RPMI7951 (cell line): ENCODE measurements around the gene STPG2. TPM values are rescaled to one million over a fixed set of nuclear protein-coding genes. Genes with fewer than 3 reads are reported as not detected.
"Not testable (repeated sequence)": the region's sequence is repeated elsewhere in the genome, so short reads cannot be mapped to it uniquely, and the experiment has no call there.

Source experiments
- DNase-seq: peaks from one replicate; pipeline ENCODE4 v3.0.0-alpha.2; 2012; ENCODE audit warnings: low read depth
- total RNA-seq: library from RNA; depleted of rRNA; stranded (reverse); fragments of >200 nt; shearing (Covaris generic); gene quantifications from 2 replicates; pipeline ENCODE4 v1.2.3, GENCODE V29; 2014

STPG2 gene
- total RNA-seq, 1 experiment from 2014 or later: not detected

DNA sequence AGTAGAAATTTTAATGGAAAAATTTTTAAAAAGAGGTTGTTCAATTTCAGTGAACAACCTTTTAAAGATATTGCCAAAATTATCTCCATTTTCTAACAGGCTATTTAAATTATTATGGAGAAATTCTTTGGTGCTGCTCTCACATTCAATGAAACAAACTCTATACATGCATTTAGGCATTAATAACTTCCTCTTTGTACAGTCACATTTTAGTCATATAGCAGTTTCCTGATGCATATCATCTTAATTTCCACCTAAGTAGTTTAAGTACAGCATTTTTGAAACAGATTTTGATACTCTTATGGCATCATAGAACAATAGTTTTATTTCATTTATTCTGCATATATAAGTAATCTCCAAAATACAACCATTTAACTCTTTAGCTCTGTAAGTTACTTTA, 500.1 kb downstream of the STPG2 start:
- no peak for DNase-seq

DNA sequence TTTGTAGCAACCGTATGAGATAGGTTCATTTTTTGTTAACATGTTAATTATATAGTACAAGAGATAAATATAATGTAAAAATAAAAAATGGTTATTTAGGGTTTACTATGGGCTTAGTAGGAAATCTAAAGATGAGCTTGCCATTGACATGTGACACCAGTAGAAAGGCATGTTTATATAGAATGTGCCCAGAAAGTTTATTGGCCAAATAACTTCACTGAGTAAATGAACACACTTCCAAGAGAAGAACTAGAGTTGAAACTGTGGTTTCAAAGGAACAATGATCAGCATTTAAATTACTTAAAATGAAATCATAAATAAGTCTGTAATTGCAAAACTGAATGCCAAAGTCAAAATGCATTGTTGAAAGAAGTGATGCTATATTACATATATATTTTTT, 503.3 kb downstream of the STPG2 start:
- DNase-seq: no peak

- DNase-seq: not testable (repeated sequence)
Observed at GRCh38 chr4:97633831-97634230, 509.4 kb downstream of the STPG2 start.

- no peak for DNase-seq
Observed at GRCh38 chr4:97627750-97628149, 515.5 kb downstream of the STPG2 start.

DNA sequence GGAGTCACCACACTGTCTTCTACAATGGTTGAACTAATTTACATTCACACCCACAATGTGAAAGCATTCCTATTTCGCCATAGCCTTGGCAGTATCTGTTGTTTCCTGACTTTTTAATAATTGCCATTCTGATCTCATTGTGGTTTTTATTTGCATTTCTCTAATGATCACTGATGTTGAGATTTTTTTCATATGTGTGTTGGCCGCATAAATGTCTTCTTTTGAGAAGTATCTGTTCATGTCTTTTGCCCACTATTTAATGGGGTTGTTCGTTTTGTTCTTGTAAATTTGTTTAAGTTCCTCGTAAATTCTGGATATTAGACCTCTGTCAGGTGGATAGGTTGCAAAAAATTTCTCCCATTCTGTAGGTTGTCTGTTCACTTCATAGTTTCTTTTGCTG, 519.1 kb downstream of the STPG2 start:
- DNase-seq: no peak

GRCh38 chr4:97605932-97606331, 537.3 kb downstream of the STPG2 start:
- DNase-seq: no peak

DNA sequence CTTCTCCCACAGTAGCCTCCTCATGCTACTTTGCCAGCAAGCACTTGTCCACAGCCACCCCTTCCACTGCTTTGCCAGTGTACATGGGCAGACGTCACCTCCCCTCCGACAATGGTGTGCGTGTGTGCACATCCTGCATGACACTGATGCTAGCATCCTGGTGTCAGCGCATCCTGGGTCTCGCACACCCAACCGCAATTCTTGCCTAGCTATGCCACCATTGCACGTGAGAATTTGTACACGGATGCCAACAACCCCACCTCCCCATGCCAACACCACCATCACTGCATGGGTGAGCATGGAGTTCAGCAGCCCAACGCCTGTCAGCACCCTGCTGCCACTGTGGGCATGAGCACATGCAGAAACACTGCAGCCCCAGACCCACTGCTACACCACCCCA, 550.0 kb downstream of the STPG2 start:
- DNase-seq: no peak

DNA sequence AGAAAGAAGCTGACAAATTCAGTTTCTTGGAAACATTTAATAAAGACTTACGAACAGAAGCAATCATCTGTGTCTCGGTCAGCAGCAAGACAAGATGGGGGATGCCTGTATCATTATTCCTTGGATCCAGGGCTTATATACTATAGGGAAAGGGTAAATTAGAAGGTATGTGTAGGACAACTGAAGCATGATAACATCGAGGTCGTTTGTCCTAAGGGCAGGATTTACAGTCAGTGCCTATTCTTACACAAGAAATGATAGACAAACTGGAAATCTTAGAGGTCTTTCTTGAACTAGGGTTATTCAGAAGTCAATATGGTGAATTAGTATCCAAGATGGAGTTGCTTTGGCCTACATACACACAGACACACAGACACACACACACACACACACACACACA, 553.0 kb downstream of the STPG2 start:
- no peak for DNase-seq

- no peak for DNase-seq
Observed at GRCh38 chr4:97589481-97590196, 553.6 kb downstream of the STPG2 start.

GRCh38 chr4:97587912-97588311, 555.4 kb downstream of the STPG2 start:
- DNase-seq: no peak

DNA sequence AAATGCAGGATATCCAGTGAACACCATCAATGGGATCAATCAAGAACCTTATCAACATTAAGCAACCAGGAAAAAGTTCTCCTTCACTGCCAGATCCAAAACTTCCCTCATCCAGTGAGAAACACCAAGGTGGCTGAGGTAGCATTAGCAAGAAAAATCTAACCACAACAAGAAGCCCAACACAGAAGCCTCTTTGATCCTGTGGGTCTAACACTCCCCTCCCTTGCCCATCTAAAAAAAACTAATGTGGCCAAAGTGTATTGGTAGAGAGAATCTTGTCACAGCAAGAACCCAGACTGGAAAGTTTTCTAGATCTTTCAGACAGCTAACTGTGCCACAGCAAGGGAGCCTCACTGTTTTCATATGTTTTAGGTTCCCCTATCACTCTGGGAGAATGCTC, 558.0 kb downstream of the STPG2 start:
- no peak for DNase-seq

DNA sequence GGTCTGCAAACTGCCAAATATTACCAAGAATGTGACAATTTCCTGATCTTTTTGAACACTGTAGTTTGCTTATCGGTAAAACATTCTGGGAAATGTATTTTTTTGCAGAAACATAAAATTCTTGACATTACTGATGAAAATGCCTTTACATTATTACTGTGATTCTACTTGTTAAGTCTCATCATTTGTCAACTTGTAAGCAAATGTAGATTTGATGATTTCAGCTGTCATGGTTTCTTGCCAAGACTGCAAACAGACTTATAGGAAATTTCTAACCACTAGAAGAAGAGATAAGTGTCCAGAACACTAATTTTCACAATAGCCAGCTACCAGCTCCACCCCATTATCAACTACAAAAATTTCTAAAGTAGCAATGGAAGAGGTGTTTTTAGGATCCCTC, 560.4 kb downstream of the STPG2 start:
- no peak for DNase-seq

DNA sequence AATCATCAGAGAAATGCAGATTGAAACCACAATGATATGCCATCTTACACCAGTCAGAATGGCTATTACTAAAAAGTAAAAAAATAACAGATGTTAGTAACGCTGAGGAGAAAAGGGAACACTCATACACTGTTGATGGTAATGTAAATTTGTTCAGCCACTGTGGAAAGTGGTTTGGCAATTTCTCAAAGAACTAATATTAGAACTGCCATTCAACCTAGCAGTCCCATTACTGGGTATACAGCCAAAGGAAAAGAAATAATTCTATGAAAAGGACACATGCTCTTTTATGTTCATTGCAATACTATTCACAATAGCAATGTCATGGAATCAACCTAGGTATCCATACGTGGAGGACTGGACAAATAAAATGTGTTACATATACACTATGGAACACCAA, 566.3 kb downstream of the STPG2 start:
- no peak for DNase-seq

DNA sequence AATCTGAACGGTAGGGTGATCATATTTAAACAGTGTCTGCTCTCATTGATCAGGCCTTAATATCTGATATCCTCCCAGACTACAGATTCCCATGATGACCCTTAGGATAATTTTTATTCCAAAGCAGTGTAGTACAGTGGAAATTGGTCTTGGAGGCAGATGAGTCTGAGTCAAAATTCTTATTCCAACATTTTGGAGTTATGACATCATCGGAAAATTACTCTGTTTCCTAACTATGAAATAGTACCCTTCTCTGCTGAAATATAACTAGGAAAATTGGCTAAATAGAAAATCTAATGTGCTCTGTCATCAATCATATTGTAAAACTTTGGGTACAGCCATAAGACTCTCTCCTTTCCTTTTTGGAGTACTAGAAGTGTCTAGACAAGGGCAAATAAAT, 583.3 kb downstream of the STPG2 start:
- no peak for DNase-seq

GRCh38 chr4:97558204-97558778, 585.0 kb downstream of the STPG2 start:
- no peak for DNase-seq

GRCh38 chr4:97550637-97551036, 592.6 kb downstream of the STPG2 start:
- not testable (repeated sequence) for DNase-seq

- no peak for DNase-seq
Observed at GRCh38 chr4:97548943-97549583, 594.2 kb downstream of the STPG2 start.

DNA sequence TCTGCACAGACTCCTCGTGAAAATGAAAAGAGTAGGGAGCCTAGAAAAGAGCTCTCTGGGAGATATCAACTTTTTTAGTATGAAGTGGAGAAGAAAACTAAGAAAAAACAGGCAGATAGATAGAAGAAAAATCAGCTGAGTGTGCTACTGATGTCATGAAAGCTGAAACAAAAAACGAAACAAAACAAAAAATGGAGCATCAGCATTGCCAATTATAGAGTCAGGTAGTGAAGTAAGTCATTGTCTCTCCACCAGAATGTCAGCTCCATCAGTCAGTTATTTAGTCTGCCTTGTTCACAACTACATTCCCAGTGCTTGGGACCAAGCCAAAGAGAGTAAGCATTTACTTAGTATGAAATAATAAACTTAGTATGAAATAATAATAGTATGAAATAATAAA, 595.1 kb downstream of the STPG2 start:
- DNase-seq: no peak

DNA sequence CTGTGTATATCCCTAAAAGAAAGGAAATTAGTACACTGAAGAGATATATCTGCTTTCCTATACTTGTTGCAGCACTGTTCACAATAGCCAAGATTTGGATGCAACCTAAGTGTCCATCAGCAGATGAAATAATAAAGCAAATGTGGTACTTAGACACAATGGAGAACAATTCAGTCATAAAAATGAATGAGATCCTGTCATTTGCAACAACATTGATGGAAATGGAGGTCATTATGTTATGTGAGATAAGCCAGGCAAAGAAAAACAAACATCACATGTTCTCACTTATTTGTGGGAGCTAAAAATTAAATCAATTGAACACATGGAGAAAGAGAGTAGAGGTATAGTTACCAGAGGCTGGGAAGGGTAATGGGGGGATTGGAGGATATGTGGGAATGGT, 611.9 kb downstream of the STPG2 start:
- DNase-seq: no peak

- DNase-seq: no peak
Observed at GRCh38 chr4:97530676-97531075, 612.6 kb downstream of the STPG2 start.

GRCh38 chr4:97525236-97525635, 618.0 kb downstream of the STPG2 start:
- DNase-seq: no peak

- no peak for DNase-seq
Observed at GRCh38 chr4:97517939-97518338, 625.3 kb downstream of the STPG2 start.

DNA sequence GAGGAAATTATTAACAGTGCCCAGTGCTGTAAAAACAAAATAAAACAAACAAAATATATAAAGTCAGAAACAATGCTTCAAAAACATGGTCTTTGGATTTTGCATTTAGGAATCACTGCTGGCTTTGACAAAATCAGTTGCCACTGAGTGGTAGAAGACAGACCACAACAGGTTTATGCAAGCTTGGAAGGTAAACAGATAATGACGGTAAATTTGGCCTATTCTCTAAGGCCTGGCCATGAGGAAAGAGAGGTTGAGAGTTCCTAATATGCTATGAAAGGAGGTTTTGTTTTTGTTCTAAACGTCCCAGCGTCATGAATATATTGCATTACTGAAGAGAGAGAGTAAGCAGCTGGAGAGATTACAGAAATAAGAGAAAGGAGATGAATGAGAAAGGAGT, 629.4 kb downstream of the STPG2 start:
- no peak for DNase-seq
